A549 treated with DMSO at 1 μM for 4 hours (cell line): Measurements from ENCODE around the gene AFDN. TPM values are rescaled to one million over a fixed set of nuclear protein-coding genes. Genes with fewer than 3 reads are reported as not detected.

Source experiments
- total RNA-seq: library from RNA; stranded (reverse); fragments of 200-300 nt; extraction: Qiagen RNA extraction; gene quantifications from 5 replicates; pipeline ENCODE4 v1.2.3, GENCODE V29; 2022; ENCODE audit warnings: low read depth

The AFDN gene, protein sequence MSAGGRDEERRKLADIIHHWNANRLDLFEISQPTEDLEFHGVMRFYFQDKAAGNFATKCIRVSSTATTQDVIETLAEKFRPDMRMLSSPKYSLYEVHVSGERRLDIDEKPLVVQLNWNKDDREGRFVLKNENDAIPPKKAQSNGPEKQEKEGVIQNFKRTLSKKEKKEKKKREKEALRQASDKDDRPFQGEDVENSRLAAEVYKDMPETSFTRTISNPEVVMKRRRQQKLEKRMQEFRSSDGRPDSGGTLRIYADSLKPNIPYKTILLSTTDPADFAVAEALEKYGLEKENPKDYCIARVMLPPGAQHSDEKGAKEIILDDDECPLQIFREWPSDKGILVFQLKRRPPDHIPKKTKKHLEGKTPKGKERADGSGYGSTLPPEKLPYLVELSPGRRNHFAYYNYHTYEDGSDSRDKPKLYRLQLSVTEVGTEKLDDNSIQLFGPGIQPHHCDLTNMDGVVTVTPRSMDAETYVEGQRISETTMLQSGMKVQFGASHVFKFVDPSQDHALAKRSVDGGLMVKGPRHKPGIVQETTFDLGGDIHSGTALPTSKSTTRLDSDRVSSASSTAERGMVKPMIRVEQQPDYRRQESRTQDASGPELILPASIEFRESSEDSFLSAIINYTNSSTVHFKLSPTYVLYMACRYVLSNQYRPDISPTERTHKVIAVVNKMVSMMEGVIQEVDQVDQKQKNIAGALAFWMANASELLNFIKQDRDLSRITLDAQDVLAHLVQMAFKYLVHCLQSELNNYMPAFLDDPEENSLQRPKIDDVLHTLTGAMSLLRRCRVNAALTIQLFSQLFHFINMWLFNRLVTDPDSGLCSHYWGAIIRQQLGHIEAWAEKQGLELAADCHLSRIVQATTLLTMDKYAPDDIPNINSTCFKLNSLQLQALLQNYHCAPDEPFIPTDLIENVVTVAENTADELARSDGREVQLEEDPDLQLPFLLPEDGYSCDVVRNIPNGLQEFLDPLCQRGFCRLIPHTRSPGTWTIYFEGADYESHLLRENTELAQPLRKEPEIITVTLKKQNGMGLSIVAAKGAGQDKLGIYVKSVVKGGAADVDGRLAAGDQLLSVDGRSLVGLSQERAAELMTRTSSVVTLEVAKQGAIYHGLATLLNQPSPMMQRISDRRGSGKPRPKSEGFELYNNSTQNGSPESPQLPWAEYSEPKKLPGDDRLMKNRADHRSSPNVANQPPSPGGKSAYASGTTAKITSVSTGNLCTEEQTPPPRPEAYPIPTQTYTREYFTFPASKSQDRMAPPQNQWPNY (N-terminal part only)
- 14.5 to 23.4 TPM (median 20.0 TPM) in 5 replicates for total RNA-seq

DNA sequence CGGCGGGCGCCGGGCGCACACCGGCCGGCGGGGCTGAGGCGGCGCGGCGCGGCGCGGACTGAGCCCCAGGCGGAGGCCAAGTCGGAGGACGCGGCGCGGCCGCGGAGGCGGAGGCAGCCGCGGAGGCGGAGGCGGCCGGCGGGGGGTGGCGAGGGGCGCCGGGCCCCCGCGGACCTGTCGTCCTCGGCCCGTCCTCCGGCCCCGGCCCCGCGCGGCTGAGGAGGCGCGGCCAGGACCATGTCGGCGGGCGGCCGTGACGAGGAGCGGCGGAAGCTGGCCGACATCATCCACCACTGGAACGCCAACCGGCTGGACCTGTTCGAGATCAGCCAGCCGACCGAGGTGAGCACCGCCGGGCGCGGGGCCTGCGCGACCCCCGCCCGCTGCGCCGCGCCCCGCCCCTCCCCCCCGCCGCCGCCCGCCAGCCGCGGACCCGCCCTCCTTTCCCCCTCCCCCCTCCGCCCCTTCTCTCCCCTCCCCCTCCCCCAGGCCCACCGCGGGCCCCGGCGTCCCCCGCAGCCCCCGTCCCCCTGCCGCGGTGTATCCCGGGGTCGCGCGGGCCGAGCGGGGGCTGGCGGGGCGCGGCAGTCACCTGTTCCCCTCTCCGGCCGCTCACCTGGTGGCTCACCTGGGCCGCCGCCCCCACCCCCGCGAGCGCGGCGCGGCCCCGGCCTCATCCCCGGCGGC is at the start of gene AFDN:
Gene AFDN, plus strand, starts transcription at position 16 of the 687 bp plus-strand sequence. Its CDS starts 222 bp downstream, at position 238.

DNA sequence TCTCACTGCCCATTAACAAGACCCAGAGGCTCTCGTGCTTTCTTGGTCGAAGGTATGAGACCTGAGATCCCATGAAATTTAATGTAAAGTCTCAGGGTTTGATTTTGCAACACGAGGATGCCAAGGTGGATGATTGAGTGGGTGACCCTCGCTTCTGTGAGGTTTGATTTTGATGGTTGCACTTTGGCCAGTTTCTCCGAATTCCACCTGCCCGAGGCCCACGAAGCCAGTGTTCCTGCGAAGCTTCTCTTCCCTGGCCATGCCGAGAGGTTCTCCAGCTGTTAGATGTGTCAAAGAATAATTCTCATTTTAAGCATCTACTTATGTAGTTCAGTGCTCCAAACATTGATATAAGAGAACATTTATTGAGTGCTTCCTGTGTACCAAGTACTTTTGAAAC is 170.9 kb downstream of the AFDN start, which contains the start of gene KIF25:
Gene KIF25, plus strand, starts transcription at position 30 of the 400 bp plus-strand sequence. CDS start 31,915 bp downstream, outside the sequence.

Other genes with a start within 250 kb of the AFDN start
- gene KIF25, start 170.8 kb downstream of the AFDN start, total RNA-seq, result 0.06 to 0.07 TPM in 2 of 5 replicates, not detected in the others